DLD1 (cell line): ENCODE measurements around the gene SDCCAG8.

Experiments
- in situ Hi-C: cut with HindIII; loops from 2 replicates; pipeline ENCODE4 v1.10.0; 2017; ENCODE audit warnings: low sequenced_read_pairs

SDCCAG8 gene

GRCh38 chr1:243475966-243476365 lies 220.1 kb downstream of the SDCCAG8 start:
- in situ Hi-C loops, result no loop called here

DNA sequence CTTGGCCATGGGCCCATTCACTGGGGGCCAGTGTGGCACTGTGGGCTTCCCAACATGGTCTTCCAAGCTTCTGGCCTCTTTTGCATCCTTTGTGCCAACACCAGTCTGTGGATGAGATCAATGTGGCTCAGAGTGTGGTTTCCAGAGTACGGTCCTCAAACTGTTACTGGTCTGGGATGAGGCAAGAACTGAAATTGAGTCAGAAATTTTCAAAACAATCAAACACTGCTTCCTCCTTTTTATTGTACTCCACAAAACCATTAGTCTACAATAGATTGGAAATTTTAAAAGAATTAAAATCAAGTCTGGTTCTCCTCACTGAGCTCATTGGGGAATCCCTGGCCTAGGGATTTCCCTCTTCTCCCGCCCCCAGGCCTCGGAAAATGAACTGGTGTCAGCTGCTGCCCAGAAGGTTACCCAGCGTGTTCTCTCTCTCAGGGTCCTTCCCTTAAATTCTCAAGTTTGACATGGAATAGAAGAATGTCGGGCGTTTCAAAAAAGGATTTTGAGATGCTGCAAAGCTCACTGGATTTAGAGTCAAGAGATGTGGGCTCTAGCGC lies 222.0 kb downstream of the SDCCAG8 start:
- in situ Hi-C loops, result no loop called here

DNA sequence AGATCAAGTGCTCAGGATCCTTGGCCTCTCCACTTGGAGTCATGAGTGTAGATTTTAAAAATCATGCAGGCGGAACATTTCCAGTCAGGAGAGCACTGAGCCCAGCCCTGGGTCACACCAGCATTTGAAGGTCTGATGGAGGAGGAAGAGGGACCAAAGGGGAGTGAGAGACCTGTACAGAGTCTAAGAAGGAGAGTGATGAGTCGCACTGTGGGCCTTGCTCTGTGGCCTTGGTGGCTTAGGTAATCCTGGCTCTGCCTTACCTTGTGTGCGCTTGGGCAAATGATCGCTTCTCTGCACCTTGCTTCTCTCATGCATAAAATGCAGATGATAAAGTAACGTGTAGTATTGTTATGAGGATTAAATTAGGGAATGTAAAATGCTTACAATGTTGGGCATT lies 225.3 kb downstream of the SDCCAG8 start:
- in situ Hi-C loops, result no loop called here

DNA sequence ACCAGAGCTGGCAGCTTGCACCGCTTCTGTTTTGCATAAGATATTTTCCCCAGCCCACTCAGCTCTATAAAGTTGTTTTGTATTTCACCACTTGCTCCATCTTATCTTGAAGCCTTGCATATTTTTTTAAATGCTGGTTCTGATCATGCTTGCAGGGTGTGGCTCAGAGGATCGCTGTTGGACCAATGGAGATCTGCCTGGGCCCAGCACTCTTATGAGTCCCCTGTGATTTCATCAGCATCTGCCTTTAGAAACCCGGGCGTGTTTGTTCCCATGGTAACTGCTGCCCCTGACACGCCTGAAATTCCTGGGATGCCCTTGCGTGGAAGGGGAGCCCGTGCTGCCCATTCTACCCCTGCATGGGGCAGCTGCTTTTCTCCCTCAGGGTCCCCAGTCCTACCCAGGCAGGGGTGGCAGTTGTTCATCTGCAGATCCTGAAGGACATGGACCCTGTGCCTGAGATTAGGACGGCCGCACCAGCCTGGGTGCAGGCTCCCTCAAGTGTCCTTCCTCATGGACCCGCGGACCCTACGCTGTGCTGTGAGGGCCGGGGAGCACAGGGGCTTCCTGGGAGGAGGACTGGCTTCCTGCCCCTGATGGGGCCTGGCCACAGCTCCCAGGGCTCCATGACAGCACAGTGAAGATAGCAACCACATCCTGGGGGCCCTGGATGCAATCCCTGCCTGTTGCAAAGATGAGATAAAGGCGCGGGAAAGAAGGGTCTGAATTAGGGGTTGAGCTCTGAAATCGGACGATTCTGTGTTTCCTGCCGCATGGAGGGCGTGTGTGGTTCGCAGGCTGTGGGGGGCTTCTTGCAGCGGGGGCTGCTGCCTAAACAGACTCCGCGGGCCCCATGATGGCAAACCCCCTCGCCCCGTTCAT lies 226.5 kb downstream of the SDCCAG8 start:
- in situ Hi-C loops, result no loop called here

GRCh38 chr1:243483071-243483771 lies 227.4 kb downstream of the SDCCAG8 start:
- in situ Hi-C loops, result no loop called here

DNA sequence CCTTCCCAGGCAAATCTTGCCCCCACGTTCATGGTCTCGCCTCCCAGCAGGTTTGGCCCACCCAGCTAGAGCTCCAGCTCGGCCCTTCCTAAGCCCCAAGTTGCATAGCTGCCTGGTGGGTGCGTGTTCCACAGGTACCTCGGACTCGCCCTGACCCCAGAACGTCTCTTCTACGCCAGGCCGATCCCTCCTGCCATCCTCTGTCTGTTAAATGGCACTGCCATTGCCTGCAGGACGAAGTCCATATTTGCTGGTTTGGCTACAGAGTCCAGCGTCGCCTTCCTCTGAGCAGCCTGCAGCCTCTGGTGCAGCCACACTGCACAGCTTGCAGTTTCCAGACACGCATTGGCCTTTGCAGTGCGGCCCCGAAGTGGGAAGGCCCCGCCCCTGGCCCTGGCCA lies 228.1 kb downstream of the SDCCAG8 start:
- in situ Hi-C loops, result no loop called here

DNA sequence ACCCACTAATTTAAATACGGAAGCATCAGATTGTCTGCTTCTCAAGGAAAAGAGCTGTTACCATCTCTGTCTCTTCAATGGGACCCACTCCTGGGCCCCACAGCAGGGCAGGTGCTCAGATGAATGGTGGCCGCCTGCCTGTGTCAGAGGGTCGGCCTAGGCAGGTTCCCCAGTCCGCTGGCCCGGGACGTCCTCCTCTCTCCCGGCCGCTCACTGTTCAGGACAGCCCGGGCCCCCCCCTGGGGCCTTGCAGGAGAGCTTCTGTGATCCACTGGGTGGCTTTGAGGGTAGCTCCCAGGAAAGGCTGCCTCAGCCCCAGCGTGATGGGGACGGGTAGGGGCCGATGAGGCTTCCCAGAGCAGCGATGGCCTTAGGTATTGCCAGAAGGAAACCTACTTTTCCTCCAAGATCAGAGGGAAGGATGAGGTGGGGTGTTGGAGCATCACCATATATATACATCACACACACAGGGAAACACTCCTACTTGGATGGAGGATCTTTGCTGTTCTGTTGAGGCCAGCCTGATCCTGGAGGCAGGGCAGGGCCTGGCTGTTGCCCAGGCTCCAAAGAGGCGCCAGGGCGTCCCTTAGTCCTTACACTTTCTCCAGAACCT lies 231.3 kb downstream of the SDCCAG8 start:
- in situ Hi-C loops, result no loop called here

GRCh38 chr1:243487649-243488227 lies 231.9 kb downstream of the SDCCAG8 start:
- in situ Hi-C loops, result no loop called here

DNA sequence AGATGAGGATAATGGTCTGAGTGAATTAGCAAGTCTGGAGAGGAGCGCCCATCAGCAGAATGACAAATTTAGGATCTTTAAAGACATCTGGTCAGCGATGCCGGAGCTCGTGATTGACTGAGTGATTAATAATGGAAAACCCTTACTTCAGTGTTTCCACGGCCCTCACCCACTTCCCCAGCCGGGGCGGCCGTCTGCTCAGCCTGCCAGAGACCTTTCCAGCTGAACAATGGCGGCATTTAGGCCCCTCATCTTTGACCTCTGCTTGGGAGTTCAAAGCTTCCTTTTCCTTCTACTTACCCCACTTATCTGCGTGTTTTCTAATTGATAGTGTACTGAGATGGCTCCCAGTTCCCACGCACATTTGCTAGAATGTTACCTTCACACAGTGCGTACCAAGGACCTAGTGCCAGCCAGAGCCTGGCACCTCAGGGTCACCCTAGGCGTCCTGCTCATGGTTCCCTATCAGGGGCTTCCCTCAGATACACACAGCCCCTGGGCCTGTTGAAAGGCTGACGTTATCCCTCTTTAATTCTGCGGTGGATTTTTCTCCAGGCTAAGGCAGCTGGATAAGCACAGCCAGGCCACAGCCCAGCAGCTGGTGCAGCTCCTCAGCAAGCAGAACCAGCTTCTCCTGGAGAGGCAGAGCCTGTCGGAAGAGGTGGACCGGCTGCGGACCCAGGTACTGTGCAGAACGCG lies 232.8 kb downstream of the SDCCAG8 start:
- in situ Hi-C loops, result no loop called here

- in situ Hi-C loops, result no loop called here
These were observed 233.3 kb downstream of the SDCCAG8 start for GRCh38 chr1:243489158-243489527.

GRCh38 chr1:243489681-243490546 lies 234.1 kb downstream of the SDCCAG8 start:
- in situ Hi-C loops, result no loop called here

GRCh38 chr1:243490748-243491686 lies 235.2 kb downstream of the SDCCAG8 start:
- in situ Hi-C loops, result no loop called here

DNA sequence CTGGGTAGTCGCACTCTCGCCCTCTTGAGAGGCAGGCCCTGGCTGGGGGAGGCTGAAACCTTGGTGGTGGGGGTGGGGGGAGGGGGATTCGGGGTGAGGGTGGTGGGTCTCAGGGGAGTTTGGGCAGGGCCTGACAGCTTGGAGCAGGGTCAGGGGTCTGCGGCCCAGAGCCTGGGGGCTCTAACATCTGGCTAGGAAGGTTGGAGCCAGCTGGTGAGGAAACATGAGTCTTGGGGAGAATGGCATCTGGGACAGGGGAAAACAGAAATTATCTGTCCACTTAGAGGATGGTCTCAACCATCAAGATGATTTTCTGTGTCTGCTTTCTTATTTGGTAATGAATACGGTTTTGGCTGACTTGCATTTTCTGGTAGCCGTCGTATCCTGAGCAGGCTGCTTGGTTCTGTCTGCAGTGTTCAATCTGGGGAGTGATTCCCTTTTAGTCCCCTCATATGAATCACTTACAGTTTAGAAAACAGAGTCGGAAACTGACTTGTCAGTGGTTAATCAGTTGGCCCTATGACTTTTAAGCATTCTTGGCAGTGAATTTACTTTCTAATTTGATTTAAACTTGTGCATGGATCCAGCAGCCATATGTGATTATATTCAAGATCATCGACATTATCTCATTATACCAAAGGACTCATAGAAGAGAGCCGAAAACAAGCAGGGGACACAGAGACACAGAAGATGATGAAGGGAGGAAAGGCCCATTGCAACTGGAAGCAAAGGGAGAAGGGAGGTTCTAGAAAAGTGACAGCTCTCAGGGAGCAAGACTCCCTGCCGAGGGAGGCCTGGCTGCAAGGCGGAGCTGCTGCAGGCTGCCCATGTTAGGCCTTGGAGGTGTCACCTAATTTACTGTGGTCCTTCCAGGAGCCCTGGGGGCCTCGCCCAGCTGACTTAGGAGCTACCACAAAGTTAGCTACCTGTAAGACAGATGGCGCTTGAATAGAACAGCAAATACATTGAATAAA lies 237.6 kb downstream of the SDCCAG8 start:
- in situ Hi-C loops, result no loop called here

GRCh38 chr1:243494741-243495431 lies 239.0 kb downstream of the SDCCAG8 start:
- in situ Hi-C loops, result no loop called here

- in situ Hi-C loops, result no loop called here
These were observed 239.8 kb downstream of the SDCCAG8 start for GRCh38 chr1:243495442-243496186.

GRCh38 chr1:243496187-243496646 lies 240.4 kb downstream of the SDCCAG8 start:
- in situ Hi-C loops, result no loop called here
